ENCODE results near the gene GLI1.
"Not testable (repeated sequence)": the region's sequence is repeated elsewhere in the genome, so short reads cannot be mapped to it uniquely, and the experiment has no call there.

GLI1 gene

GRCh38 chr12:57441846-57442427 is 17.6 kb upstream of the GLI1 start:
- DNase-seq = no peak

- DNase-seq = not testable (repeated sequence)
Measured at GRCh38 chr12:57444337-57444736, 15.2 kb upstream of the GLI1 start.

GRCh38 chr12:57444744-57445143 is 14.8 kb upstream of the GLI1 start:
- no peak for DNase-seq

GRCh38 chr12:57446292-57446960 is 13.2 kb upstream of the GLI1 start:
- no peak for DNase-seq

- no peak for DNase-seq
Measured at GRCh38 chr12:57448669-57449068, 10.9 kb upstream of the GLI1 start.

GRCh38 chr12:57449375-57449774 is 10.2 kb upstream of the GLI1 start:
- DNase-seq = no peak

- no peak for DNase-seq
Measured at GRCh38 chr12:57450057-57450456, 9.5 kb upstream of the GLI1 start.

GRCh38 chr12:57451233-57451778 is 8.3 kb upstream of the GLI1 start:
- DNase-seq = no peak

- no peak for DNase-seq
Measured at GRCh38 chr12:57452181-57452936, 7.2 kb upstream of the GLI1 start.

GRCh38 chr12:57452937-57453509 is 6.6 kb upstream of the GLI1 start:
- peak; percentile 52 for DNase-seq

- no peak for DNase-seq
Measured at GRCh38 chr12:57454213-57454565, 5.4 kb upstream of the GLI1 start.

- no peak for DNase-seq
Measured at GRCh38 chr12:57454566-57455373, 4.8 kb upstream of the GLI1 start, which contains the start of gene INHBE. TSS of gene INHBE (plus strand) at chr12:57455307. CDS start at chr12:57455537, 230 bp downstream.

- no peak for DNase-seq
Measured at GRCh38 chr12:57455374-57456144, 4.0 kb upstream of the GLI1 start.

- peak; percentile 69 for DNase-seq
Measured at GRCh38 chr12:57456145-57456700, 3.4 kb upstream of the GLI1 start.

- DNase-seq = no peak
Measured at GRCh38 chr12:57456737-57457490, 2.7 kb upstream of the GLI1 start.

- DNase-seq = no peak
Measured at GRCh38 chr12:57458665-57459054, 925 bp upstream of the GLI1 start.

GRCh38 chr12:57459055-57459749 is 383 bp upstream of the GLI1 start:
- DNase-seq = peak; percentile 96

- no peak for DNase-seq
Measured at GRCh38 chr12:57460468-57460784, 841 bp downstream of the GLI1 start.

- DNase-seq = no peak
Measured at GRCh38 chr12:57460841-57461275, 1.3 kb downstream of the GLI1 start.

GRCh38 chr12:57461276-57461916 is 1.8 kb downstream of the GLI1 start:
- DNase-seq = peak; percentile 44

Measured in CD4-positive, alpha-beta T cell treated with Interleukin-10 for 1 hour (primary cell).